Neural crest cell (in vitro differentiated cells): ENCODE data around the gene STK33. TPM values are rescaled to one million over a fixed set of nuclear protein-coding genes. Genes with fewer than 3 reads are reported as not detected.

Experiments used
- DNase-seq: peaks from one replicate; pipeline ENCODE4 v3.0.0; 2021; ENCODE audit warnings: low read depth, mixed read lengths, low spot score
- H3K27ac Mint-ChIP-seq: one replicate; pipeline ENCODE4 v1.8.0; 2021; ENCODE audit warnings: mild to moderate bottlenecking, mixed read lengths; ENCODE audit not compliant: unreplicated experiment
- H3K27me3 Mint-ChIP-seq: 2 replicates; pipeline ENCODE4 v1.8.0; 2021; ENCODE audit warnings: low read depth, mild to moderate bottlenecking, mixed read lengths
- H3K36me3 Mint-ChIP-seq: 2 replicates; pipeline ENCODE4 v1.8.0; 2021; ENCODE audit warnings: low read depth, mild to moderate bottlenecking, mixed read lengths
- H3K4me1 Mint-ChIP-seq: 2 replicates; pipeline ENCODE4 v1.8.0; 2021; ENCODE audit warnings: mixed read lengths
- H3K4me3 Mint-ChIP-seq: one replicate; pipeline ENCODE4 v1.8.0; 2021; ENCODE audit warnings: mild to moderate bottlenecking, mixed read lengths
- H3K9me3 Mint-ChIP-seq: 2 replicates; pipeline ENCODE4 v1.8.0; 2021; ENCODE audit warnings: mixed read lengths
- CTCF ChIP-seq: fragments of 200-600 bp; sonication (generic); conservative IDR thresholded peaks from 2 replicates; pipeline ENCODE4 v1.5.0; 2021; ENCODE audit warnings: antibody characterized with exemption, mild to moderate bottlenecking
- total RNA-seq: library from RNA; stranded (reverse); gene quantifications from 2 replicates; pipeline ENCODE4 v1.2.1, GENCODE V29; 2021

STK33 gene
- total RNA-seq, 1 donor from 2014 or later = 17.3 TPM

DNA sequence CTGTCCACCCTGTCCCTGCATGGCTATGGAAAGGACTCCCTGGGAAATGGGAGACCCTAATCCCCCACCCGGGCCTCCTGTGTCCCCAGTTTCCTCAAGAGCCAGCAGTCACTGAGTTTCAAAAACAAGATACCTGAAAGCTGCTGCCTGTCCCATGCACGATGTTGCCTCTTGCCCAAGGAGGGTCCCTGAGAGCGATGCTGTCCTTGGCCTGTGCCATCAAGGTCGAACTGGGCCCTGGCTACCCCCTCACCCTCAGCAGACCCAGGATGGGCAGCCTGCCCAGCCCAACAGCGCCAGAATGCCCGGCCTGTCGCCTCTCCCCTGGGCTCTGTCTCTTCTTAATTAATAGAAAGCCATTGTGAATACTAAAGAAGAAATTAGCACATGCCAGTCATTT, 225.8 kb downstream of the STK33 start:
- no peaks in the 10 kb centered on the region for H3K36me3 Mint-ChIP-seq
- no peaks in the 10 kb centered on the region for H3K9me3 Mint-ChIP-seq
- no peak for TF ChIP-seq CTCF
- H3K27me3 Mint-ChIP-seq = no peaks in the 10 kb centered on the region
- H3K4me1 Mint-ChIP-seq = no peaks in the 10 kb centered on the region
- H3K27ac Mint-ChIP-seq = no peak overlapping the region
- no peak overlapping the region for H3K4me3 Mint-ChIP-seq
- no peak for DNase-seq

- H3K4me3 Mint-ChIP-seq = no peak overlapping the region
- DNase-seq = no peak
- no peaks in the 10 kb centered on the region for H3K4me1 Mint-ChIP-seq
- H3K27ac Mint-ChIP-seq = no peak overlapping the region
- H3K9me3 Mint-ChIP-seq = no peaks in the 10 kb centered on the region
- no peaks in the 10 kb centered on the region for H3K27me3 Mint-ChIP-seq
- TF ChIP-seq CTCF = no peak
- no peaks in the 10 kb centered on the region for H3K36me3 Mint-ChIP-seq
Observed at GRCh38 chr11:8366316-8366715, 227.7 kb downstream of the STK33 start.

DNA sequence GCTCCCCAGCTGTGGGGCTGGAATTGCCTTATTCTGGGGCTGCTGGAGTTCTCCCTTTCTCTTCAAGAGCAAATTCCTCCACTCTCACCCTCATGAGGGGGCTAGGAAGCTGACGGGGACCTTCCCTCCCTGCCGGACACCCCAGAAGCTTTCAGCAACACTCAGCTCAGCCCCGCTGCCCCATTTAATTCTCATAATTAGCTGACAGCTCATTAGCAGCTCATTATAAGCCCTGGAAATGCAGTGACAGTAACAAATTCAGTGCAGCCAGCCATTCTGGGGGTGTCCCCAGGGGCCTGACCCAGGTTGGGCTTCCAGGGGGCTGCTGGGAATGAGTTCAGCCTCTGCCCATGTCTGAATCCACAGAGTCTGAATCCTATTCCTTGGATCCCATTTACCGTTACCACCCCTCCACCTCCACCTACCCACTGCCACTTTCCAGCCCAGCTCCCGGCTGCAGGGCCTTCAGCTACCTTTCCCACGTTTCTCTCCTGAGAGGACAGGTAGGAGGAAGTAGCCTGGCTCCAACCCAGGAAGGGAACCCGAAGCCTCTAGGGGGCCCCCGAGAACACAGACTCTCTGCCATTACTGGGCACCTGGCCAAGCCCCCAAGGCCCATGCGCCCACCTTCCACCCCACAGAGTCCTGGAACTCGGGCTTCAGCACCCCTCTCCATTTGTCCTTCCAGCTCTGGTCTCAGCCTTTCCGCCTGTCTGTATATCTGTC, 228.6 kb downstream of the STK33 start:
- Mint-ChIP-seq H3K4me3 (no peak overlapping the region), H3K4me1 (no peaks in the 10 kb centered on the region), H3K36me3 (no peaks in the 10 kb centered on the region), H3K27me3 (no peaks in the 10 kb centered on the region), H3K9me3 (no peaks in the 10 kb centered on the region), H3K27ac (no peak overlapping the region)
- no peak for DNase-seq
- TF ChIP-seq CTCF = no peak

DNA sequence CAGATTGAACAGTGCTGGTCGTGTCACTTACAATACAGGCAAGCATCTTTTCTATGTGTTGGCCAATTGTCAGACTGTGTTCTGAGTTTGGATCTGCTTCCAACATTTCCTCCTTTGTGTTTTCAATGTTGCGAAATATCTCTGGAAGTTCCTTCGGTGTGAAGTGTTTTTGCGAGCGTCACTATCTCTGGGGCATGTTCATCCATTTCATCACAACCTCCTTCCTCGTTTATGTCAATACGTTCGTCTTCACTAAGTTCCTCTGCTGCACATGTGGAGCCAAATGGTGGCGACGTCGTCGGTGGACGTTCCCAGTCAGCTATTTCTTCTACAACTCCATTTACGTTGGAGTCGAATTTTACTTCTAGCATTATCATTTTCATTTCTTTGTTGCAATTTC, 230.1 kb downstream of the STK33 start:
- TF ChIP-seq CTCF = no peak

DNA sequence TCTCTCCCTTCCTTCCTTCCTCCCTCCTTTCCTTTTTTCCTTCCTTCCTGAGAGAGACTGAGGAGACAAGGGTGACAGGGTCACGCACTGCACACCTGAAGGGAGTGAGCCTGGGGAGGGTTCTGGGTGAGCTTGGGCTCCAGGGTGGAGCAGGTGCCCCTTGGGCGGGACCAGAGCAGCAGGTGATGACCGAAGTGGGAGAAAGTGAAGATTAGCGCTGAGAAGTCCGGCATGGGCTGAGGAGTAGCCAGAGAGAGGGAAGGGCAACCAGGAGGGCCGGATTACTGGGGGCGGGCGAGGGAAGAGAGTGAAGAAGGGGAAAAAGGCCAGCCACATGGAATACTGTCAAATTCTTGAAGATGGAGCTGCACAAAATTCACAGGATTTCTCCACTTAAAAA, 231.1 kb downstream of the STK33 start:
- Mint-ChIP-seq H3K9me3 (no peaks in the 10 kb centered on the region), H3K36me3 (no peaks in the 10 kb centered on the region), H3K4me1 (no peaks in the 10 kb centered on the region), H3K4me3 (no peak overlapping the region), H3K27me3 (no peaks in the 10 kb centered on the region), H3K27ac (no peak overlapping the region)
- TF ChIP-seq CTCF = no peak
- DNase-seq = no peak

More for the DNA sequence above, 230.1 kb downstream of the STK33 start:
- Mint-ChIP-seq H3K36me3 (no peaks in the 10 kb centered on the region), H3K4me1 (no peaks in the 10 kb centered on the region), H3K27ac (no peak overlapping the region), H3K9me3 (no peaks in the 10 kb centered on the region), H3K27me3 (no peaks in the 10 kb centered on the region), H3K4me3 (no peak overlapping the region)
- no peak for DNase-seq
